Skeletal muscle satellite cell (primary cell): Measurements from ENCODE around the gene ATPAF1. TPM values are rescaled to one million over a fixed set of nuclear protein-coding genes. Genes with fewer than 3 reads are reported as not detected.
"Not testable (repeated sequence)": the region's sequence is repeated elsewhere in the genome, so short reads cannot be mapped to it uniquely, and the experiment has no call there.

Source experiments
- H3K27me3 ChIP-seq: 2 replicates; pipeline ENCODE4 v1.7.0; 2013; ENCODE audit warnings: low read length; ENCODE audit not compliant: control insufficient read depth, insufficient read depth
- H3K36me3 ChIP-seq: 2 replicates; pipeline ENCODE4 v1.7.0; 2013; ENCODE audit warnings: mild to moderate bottlenecking, control low read depth, low read length; ENCODE audit not compliant: insufficient read depth
- H3K4me1 ChIP-seq: 2 replicates; pipeline ENCODE4 v1.7.0; 2013; ENCODE audit warnings: low read length; ENCODE audit not compliant: control insufficient read depth, insufficient read depth
- H3K4me2 ChIP-seq: 2 replicates; pipeline ENCODE4 v1.7.0; 2013; ENCODE audit warnings: mild to moderate bottlenecking, low read length
- H3K4me3 ChIP-seq: 2 replicates; pipeline ENCODE4 v1.7.0; 2013; ENCODE audit warnings: low read length
- H3K9ac ChIP-seq: 2 replicates; pipeline ENCODE4 v1.7.0; 2013; ENCODE audit warnings: mild to moderate bottlenecking, low read depth, low read length, moderate library complexity
- H3K9me3 ChIP-seq: replicated peaks from 2 replicates; pipeline ENCODE4 v1.7.0; 2013; ENCODE audit warnings: mild to moderate bottlenecking, control low read depth, low read length
- total RNA-seq: library from RNA; depleted of rRNA; stranded (reverse); fragments of >200 nt; gene quantifications from 2 replicates; pipeline ENCODE4 v1.2.3, GENCODE V29; 2012; rRNA removed

ATPAF1 gene, protein sequence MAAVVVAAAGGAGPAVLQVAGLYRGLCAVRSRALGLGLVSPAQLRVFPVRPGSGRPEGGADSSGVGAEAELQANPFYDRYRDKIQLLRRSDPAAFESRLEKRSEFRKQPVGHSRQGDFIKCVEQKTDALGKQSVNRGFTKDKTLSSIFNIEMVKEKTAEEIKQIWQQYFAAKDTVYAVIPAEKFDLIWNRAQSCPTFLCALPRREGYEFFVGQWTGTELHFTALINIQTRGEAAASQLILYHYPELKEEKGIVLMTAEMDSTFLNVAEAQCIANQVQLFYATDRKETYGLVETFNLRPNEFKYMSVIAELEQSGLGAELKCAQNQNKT
- total RNA-seq: 30.6 and 38.3 TPM in 2 replicates

GRCh38 chr1:46667782-46668760 is at the start of gene ATPAF1:
Gene ATPAF1, minus strand, starts transcription at chr1:46668364. Its CDS starts 42 bp downstream, at chr1:46668322.
- Histone ChIP-seq H3K9ac (peak within 1 kb of the TSS; percentile 90), H3K36me3 (peaks cover 16% of the 10 kb centered on the region), H3K27me3 (no peaks in the 10 kb centered on the region), H3K9me3 (no peaks in the 10 kb centered on the region), H3K4me3 (peak within 1 kb of the TSS; percentile 93), H3K4me2 (peak within 1 kb of the TSS; percentile 96), H3K4me1 (peaks cover 11% of the 10 kb centered on the region)

- Histone ChIP-seq H3K4me3 (peak overlapping the region; percentile 78), H3K36me3 (peaks cover 27% of the 10 kb centered on the region), H3K9me3 (no peaks in the 10 kb centered on the region), H3K4me2 (peak overlapping the region; percentile 99), H3K4me1 (peaks cover 24% of the 10 kb centered on the region), H3K9ac (peak overlapping the region; percentile 96), H3K27me3 (peaks cover 8% of the 10 kb centered on the region)
These were observed 49.5 kb upstream of the ATPAF1 start for GRCh38 chr1:46717654-46718053.

GRCh38 chr1:46714976-46715375 is 46.8 kb upstream of the ATPAF1 start:
- H3K4me2 ChIP-seq: no peak overlapping the region
- H3K4me1 ChIP-seq: peaks cover 24% of the 10 kb centered on the region
- H3K9ac ChIP-seq: no peak overlapping the region
- no peaks in the 10 kb centered on the region for H3K9me3 ChIP-seq
- H3K27me3 ChIP-seq: no peaks in the 10 kb centered on the region
- no peak overlapping the region for H3K4me3 ChIP-seq
- H3K36me3 ChIP-seq: peaks cover 49% of the 10 kb centered on the region

- H3K27me3 ChIP-seq: no peaks in the 10 kb centered on the region
- no peak overlapping the region for H3K9ac ChIP-seq
- H3K4me2 ChIP-seq: no peak overlapping the region
- no peaks in the 10 kb centered on the region for H3K9me3 ChIP-seq
- no peak overlapping the region for H3K4me3 ChIP-seq
- H3K4me1 ChIP-seq: peaks cover 7% of the 10 kb centered on the region
- peaks cover 76% of the 10 kb centered on the region for H3K36me3 ChIP-seq
These were observed 40.0 kb upstream of the ATPAF1 start for GRCh38 chr1:46708121-46708520.

- Histone ChIP-seq H3K36me3 (peaks cover 73% of the 10 kb centered on the region), H3K4me3 (no peak overlapping the region), H3K9ac (no peak overlapping the region), H3K27me3 (no peaks in the 10 kb centered on the region), H3K4me2 (no peak overlapping the region), H3K4me1 (peaks cover 7% of the 10 kb centered on the region), H3K9me3 (no peaks in the 10 kb centered on the region)
These were observed 37.2 kb upstream of the ATPAF1 start for GRCh38 chr1:46705408-46705807.

GRCh38 chr1:46703927-46704641 is 35.9 kb upstream of the ATPAF1 start:
- Histone ChIP-seq H3K4me2 (no peak overlapping the region), H3K4me3 (no peak overlapping the region), H3K9me3 (no peaks in the 10 kb centered on the region), H3K4me1 (peaks cover 7% of the 10 kb centered on the region), H3K27me3 (no peaks in the 10 kb centered on the region), H3K36me3 (peaks cover 73% of the 10 kb centered on the region), H3K9ac (no peak overlapping the region)

- H3K9me3 ChIP-seq: no peaks in the 10 kb centered on the region
- H3K4me3 ChIP-seq: no peak overlapping the region
- no peaks in the 10 kb centered on the region for H3K27me3 ChIP-seq
- H3K4me1 ChIP-seq: peaks cover 3% of the 10 kb centered on the region
- no peak overlapping the region for H3K9ac ChIP-seq
- peaks cover 58% of the 10 kb centered on the region for H3K36me3 ChIP-seq
- H3K4me2 ChIP-seq: no peak overlapping the region
These were observed 31.5 kb upstream of the ATPAF1 start for GRCh38 chr1:46699666-46700065.

DNA sequence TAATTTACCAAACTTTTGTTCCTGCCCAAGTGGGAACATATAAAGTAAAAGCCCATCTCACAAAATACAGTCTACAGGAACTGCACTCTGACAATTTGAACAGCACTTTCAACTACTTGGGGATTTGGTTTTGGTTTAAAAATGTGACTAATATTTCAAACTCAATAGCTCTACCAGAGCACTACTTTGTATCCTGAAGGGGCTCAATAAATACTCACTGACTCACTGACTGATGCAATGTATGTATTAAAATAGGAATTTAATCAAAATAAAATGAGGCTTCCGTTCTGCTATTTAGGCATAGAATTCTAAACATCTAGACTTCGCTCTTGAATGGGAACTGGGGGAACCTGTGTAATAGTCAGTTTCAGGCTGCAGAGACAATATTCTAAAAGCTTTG is 28.9 kb upstream of the ATPAF1 start:
- no peaks in the 10 kb centered on the region for H3K27me3 ChIP-seq
- peaks cover 3% of the 10 kb centered on the region for H3K4me1 ChIP-seq
- H3K9ac ChIP-seq: no peak overlapping the region
- H3K4me2 ChIP-seq: no peak overlapping the region
- H3K36me3 ChIP-seq: peaks cover 40% of the 10 kb centered on the region
- no peaks in the 10 kb centered on the region for H3K9me3 ChIP-seq
- no peak overlapping the region for H3K4me3 ChIP-seq

GRCh38 chr1:46694676-46695075 is 26.5 kb upstream of the ATPAF1 start:
- H3K36me3 ChIP-seq: peaks cover 52% of the 10 kb centered on the region
- not testable (repeated sequence) for H3K4me1 ChIP-seq, H3K4me3 ChIP-seq, H3K4me2 ChIP-seq, H3K9ac ChIP-seq, H3K27me3 ChIP-seq, H3K9me3 ChIP-seq

DNA sequence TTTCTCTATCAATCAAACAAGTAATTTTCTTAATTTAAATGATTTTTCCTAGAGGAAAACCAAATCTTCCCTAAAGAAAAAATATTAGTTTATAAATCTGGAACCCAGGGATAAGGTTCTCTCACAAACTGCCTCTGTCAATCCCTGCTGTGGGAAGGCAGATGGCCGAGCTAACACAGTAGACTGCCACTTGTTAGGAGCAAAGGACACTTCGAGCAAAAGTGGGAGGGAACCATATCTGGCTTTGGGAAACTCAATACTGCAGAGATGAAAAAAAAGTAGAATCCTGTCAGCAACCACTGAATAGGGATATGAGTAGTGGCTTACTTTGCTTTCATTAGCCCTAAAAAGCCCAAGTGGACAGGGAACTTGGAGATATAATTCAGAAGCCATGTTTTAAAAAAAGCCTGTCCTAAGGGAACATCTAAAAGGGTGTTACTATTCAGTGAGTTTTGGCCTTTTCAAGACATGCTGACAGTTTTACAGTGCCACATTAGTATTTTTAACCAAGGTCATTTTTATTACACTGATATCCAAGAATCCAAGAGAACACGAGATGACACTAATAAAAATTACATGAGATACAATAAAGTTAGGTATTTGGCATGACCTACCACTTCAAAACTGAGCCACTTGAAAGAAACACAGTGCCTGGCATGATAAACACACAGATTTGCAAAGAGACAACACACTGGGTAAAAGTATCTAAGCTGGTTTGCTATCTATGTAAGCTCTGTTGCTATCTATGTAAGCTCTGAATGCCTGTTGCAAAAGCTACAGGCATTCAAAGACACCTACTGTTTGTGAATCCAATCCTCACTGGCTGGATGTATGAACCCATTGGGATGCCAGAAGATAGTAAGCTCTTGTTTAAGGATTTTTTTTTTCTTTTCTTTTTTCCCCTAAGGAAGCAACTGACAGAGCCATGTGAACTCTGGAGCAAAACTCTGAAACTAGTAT is 24.9 kb upstream of the ATPAF1 start:
- H3K36me3 ChIP-seq: peaks cover 61% of the 10 kb centered on the region
- H3K9me3 ChIP-seq: no peaks in the 10 kb centered on the region
- H3K4me2 ChIP-seq: no peak overlapping the region
- peaks cover 3% of the 10 kb centered on the region for H3K4me1 ChIP-seq
- no peaks in the 10 kb centered on the region for H3K27me3 ChIP-seq
- no peak overlapping the region for H3K9ac ChIP-seq
- H3K4me3 ChIP-seq: no peak overlapping the region
